HG03196 (cell line): ENCODE results near the gene LMTK2.
"Not testable (repeated sequence)": the region's sequence is repeated elsewhere in the genome, so short reads cannot be mapped to it uniquely, and the experiment has no call there.

ENCODE experiments used
- ATAC-seq: cut with Tn5 transposase; IDR thresholded peaks from one replicate; pipeline ENCODE4 v1.9.1; 2021; ENCODE audit not compliant: unreplicated experiment

The LMTK2 gene

DNA sequence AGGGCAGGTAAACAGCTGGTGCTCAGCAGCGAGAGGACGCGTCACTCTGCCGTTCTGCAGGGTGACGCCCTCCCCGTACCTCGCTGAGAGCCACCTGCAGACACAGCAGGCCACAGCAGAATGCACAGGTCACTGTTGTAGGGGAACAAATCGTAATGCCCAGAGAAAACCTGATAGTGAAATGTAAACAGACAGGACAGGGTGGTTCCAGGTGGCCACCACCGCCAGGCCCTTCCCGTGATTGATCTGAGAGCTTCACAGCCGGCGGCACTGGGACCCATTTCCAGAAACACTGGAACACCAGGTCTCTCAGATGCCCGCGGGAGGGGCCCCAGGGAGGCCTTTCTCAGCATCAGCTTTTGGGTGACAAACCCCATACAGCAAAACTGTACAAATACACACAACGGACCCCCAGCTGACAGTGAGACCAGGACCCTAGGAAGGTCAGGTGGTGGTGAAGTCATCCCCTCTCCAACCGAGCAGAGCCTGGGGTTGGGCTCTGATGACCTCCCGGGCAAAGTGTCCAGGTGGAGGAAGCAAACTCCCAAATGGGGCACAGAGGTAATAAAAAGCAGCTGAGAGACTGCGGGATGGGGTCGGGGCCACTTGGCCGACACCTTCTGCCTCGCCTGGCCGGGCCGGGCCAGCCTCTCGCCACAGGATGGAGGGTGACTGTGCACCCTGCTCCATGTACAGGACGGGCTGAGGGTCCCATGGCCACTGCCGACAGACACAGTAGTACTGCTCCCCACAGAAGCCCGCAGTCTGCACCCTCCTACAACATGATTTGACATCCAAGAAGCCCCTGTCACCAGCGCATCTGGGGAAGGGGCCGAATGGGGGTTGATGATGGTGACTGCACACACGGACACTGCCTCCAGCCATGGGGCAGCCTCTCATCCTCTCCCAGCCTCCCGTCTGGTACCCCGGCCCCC is 109.2 kb downstream of the LMTK2 start:
- no peak for ATAC-seq

DNA sequence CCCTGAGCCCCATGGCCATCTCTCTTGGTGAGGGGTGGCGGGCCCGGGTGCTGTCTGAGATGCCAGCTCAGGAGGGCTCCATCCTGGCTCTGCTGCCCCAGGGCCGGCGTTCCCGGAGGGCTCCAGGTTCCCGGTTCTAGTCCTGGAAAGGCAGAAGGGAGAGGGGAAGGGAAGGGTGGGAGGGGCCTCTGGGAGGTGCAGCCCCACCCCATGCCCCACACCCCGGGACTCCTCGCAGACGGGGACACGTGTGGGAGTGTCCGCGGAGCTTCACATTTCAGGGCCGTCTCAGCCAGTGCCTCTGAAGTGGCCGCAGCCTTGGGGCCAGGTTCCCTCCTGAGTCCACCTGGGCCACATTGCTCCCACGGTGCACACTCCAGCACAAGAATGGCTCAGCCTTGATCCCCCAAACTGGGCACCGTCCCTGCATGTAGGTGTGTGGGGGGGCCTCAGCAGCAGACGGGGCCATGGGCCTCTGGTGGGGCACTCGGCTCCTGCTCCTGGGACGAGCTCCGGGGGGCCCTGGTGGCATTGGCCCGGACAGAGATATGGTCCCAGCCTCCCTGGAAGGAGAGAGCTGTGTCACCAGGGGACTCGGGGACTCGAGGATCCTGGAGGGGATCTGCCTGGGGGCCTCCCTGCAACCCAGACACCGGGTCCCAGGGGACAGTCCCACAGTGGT is 110.4 kb downstream of the LMTK2 start:
- no peak for ATAC-seq

DNA sequence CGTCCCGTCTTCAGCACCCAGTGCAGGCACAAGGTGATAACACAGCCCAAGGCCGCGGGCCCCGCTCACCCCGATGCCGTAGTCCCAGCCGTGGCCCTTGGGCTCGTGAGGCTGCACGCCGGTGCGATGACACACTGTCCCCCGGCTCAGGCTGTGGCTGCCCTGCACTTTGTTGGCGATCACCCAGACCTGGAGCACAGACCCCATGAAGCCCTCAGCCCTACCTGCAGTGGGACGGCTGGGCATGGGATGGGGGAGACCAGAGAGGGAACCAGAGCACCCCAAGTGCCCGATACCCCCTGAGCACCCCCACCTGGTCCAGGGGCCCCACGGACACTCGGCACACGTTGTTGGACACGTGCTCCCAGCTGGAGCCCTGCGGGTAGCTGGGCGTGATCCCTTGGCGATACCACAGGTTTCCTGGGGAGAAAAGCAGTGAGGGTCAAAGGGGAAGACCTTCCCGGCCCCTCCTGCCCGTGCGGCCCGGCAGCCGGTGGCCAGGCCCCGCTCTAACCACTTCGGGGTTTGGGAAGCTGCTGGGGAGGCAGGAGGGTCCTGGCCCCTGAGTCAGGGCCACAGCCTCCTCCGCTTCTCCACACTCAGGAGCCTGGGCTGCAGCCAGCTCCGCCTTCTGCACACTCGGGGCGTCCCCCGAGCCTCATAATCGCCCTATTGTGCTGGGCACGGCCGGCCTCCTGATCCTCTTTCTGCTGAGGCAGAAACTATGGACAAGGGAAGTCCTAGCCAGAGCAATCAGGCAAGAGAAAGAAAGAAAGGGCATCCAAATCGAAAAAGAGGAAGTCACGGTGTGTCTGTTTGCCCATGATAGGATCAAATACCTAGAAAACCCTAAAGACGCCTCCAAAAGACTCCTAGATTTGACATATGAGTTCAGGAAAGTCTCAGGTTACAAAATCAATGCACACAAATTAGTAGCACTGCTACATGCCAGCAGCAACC is 111.2 kb downstream of the LMTK2 start:
- no peak for ATAC-seq

DNA sequence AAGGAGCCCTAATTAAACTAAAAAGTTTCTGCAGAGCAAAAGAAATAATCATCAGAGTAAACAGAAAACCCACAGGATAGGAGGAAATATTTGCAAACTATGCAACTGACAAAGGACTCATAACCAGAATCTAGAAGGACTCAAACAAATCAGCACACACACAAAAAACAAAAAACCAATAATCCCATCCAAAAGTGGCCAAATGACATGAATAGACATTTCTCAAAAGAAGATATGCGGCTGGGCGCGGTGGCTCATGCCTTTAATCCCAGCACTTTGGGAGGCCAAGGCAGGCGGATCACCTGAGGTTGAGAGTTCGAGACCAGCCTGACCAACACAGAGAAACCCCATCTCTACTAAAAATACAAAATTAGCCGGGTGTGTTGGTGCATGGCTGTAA is 112.7 kb downstream of the LMTK2 start:
- not testable (repeated sequence) for ATAC-seq

DNA sequence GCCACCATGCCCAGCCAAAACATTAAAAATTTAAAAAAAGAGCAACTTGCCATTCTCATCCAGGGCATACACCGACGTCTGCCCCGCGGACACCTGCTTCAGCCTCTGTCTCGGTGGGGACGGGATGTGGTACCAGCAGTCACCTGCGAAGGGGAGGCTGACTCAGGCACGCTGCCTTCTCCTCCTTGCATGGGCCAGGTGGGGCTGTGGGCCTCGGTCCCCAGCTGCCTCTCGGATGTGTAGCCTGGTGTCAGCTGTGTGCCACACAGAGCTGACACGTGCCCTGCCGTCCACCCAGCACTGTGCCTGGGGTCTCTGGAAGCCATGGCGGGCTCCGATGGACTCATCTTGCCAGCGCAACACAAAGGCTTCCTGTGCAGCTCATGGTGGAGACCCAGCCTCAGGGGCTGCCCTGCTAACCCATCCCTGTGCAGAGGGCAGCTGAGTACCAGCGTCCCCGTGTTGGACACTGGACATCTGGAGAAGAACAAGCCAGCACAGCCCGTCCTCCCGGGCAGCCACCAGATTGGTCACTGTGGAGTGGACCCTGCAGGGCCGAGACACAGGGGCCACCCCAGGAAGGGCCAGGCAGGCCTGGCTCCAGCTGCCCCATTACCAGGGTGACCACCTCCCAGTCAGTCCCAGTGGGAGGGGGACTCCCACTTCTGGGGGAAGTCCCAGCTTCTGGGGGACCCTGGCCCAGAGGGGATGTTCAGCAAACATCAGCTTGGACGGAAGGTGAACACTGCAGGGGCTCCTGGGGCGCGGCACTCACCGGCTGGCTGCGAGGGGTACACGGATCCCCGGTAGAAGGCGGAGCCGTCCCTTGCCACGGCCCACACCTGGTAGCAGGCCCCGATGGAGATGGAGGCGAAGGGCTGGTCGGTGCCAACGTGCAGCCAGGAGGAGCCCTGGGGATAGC is 115.2 kb downstream of the LMTK2 start:
- ATAC-seq: no peak

DNA sequence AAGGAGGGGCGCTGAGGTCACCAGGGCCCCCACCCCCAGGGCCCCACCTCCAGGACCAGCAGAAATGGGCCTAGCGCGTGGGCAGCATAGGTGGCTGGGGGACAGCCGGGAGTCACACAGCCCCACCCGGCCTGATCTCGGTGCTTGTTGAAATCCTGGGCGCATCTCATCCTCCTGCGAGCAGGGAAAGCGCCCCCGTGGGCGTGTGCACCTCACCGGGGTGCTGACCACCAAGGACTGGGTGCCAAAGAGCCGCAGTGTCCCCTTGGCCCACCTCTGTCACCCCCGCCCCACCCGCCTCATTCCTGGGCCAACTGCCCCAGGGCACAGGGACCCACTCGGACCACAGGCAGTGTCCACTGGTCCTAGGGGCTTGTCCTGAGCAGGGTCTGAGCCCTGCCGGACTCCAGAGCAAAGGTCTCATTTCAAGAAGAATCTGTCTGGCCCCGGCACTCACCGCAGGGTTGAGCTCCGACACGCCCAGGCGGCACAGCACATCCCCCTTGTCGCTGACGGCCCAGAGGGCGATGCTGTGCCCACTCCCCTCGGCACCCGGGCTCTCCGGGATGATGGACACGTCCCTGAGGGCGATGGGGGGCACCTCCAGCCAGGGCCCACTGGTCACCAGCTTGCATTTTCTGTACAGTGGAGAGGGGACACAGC is 116.0 kb downstream of the LMTK2 start:
- no peak for ATAC-seq

DNA sequence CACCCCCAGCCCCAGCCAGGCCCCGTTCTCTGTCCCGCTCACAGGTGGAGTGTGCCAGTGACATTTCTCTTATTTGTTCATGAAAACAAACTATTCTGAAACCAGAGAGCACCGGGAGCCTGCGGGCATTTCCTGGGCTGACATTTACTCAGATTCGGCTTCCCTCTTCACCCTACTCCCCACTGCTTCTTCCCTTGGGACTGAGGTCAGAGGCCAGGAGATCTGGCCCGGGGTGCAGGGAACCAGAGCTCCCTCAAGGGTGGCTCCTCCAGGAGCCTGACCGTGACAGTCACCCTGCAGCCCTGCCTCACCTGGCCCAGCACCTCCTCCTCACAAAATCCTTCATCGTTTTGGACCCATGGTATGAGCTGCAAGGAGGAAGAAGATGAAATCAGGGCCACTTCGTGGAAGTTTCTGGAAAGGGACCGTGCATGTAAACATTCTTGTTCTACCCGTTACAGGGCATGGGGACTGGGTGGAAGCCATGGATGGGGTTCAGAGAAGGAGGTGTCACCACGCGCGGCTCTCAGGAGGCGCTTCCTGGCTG is 116.8 kb downstream of the LMTK2 start:
- no peak for ATAC-seq

DNA sequence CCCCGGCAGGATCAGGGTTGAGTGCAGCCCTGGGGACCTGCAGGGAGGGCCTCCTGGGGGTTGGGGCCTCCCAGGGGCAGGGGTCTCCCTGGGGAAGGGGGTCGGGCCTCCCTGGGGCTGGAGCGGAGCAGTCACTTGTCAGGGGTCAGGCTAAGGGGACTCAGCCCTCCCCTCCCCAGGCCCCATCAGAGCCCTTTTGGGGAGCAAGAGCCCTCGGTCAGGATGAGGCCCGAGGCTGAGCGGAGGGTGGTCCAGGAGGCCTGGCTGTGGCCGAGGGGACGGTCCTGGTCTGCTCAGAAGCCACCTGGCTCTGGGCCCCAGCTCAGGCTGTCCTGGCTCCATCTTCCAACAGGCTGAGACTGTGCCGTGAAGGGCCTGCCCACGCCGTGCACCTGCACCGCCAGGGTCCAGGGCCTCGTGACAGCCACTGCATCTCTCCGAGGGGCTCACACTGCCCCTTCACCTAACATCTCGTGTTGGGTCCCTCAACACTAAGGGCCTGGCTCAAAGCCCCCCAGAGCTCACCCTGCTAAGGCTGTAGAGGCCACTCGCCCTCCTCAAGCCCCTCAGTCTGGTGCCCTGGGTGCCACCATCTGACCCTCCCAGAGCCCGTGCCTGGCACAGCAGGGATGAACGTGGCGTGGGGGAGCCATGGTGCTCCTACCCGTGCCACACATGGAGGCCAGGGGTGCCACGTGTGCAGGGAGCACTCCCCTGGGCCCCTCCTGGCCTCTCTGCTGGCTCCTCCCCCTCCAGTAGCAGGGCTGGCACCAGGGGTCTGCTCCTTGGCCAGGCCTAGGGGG is 117.4 kb downstream of the LMTK2 start:
- ATAC-seq: no peak

DNA sequence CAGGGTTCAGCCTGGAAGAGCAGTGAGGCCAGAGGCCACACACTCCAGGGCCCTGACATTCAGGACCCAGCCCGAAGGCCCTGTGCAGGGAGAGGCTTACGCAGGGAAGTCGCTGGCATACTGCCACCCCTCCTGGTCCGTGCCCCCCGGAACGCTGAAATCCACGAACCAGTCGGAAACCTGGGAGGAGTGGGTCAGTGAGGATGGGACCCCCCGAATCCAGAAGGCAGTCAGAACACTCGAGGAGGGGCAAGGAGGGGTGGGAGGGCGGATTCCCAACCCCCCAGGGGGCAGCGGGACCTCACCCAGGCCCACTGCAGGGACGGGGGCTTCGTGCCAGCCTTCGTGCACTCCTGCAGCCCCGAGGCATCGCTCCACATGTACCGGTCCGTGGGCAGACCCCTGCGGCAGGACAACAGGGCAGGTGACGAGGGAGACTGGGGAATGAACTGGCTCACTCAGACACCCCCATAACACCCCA is 118.1 kb downstream of the LMTK2 start:
- ATAC-seq: no peak

DNA sequence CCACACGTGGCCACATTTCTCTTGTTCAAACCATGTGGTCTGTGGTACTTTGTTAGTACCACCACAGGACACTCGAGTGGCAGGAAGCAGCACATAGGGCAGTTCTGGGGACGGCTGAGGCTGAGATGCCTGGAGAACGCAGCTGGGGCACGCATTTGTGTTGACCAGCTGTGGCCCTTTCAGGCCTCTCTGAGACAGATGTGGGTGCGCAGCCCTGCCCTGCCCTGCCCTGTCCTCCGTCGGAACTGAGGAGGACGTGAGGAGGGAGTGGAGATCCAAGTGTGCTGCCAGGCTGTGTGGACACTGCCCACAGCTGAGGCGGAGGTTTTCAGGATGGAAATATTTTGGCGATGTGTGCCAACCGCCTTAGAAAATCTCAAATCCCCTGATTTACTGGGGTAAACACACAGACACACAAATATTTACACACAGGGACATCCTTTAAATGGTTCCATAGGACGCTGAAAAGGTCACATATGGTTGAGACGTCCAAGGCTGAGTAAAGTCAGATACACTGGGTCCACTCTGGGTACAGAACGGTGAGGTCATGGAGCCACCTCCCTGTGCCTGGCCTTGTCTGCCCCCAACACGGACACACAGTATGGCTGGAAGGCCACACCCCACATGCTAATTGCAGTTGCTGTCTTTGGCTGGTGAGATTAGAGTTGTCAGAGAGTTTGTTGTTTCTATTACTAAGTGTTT is 119.4 kb downstream of the LMTK2 start:
- no peak for ATAC-seq

DNA sequence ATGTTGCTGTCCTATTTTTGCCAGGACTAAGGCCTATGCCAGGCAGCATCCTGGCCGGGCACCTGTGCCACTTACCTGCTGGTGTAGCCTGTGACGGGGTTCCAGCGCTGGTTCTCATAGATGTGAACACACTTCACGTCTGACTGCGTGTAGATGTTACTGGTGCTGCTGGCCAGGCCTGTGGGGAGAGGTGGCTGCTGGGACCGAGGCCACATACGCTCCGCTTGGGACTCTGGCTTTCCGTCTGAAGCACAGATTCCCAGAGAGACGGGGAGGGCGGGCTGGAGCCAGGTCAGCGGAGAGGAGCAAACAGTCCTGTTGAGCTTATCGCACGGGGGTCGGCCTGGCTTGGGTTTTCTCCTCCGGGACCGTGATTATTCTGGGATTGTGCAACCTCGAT is 121.3 kb downstream of the LMTK2 start:
- no peak for ATAC-seq

DNA sequence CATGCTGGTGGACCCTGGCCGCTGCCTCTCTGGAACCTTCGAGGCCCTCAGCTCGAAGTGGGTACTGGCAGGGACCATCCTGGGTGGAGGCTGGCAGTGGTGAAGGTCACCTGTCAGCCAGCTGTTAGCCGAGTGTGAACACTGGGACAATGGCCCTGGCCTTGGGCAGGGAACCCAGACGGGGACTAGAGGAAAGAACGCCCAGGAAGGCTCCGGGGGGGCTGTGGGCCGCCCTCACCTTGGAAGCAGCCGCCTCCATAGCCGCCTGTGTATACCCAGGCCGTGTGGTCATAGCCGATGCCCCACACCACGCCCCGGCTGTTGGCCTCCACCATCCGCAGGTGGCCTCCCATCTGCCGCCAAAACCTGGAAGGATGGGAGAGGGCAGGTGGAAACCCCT is 122.1 kb downstream of the LMTK2 start:
- ATAC-seq: no peak

DNA sequence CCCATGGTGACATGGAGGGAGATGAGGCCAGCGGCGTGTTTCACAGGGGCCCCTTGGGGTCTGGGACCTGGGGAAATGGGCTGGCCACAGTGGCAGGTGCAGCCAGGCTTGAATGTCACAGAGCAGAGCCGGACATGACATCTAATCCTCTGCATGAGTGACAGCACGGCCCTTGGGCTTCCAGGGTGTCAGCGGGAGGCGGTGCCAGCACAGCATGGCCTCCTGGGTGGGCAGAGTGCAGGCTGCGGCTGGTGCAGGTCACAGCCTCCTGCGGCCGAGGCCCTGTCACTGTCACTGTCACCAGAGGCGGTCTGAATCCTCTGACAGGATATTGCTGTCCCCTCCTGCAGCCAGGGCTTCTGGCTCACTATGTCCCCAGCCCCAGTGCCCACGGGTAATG is 122.8 kb downstream of the LMTK2 start:
- ATAC-seq: no peak

DNA sequence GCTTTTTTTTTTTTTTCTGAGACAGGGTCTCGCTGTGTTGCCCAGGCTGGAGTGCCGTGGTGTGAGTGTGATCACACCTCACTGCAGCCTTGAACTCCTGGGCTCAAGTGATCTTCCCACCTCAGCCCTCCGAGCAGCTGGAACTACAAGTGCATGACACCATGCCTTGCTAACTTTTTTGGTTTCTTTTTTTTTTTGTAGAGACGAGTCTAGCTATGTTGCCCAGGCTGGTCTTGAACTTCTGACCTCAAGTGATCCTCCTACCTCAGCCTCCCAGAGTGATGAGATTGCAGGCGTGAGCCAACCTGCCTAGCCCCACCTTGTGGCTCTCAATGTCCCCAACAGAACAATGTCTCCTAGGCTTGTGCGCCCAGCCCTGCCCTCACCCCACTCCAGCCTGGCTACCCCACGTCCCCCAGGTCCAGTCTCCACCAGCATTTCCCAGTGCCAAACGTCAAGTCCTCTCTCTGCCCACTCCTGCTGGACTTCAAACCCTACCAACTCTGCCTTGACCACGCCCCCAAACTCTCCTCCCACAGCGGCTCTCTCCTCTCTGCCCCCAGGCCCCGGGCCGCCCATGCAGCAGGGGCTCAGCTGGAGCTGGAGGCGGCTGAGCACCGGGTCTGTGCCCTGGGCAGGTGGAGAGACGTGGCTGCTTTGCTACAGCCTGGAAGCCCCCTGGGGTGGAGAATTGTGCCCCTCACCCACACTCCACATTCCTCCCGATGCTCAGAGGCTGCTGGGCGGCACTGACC is 123.5 kb downstream of the LMTK2 start:
- no peak for ATAC-seq

DNA sequence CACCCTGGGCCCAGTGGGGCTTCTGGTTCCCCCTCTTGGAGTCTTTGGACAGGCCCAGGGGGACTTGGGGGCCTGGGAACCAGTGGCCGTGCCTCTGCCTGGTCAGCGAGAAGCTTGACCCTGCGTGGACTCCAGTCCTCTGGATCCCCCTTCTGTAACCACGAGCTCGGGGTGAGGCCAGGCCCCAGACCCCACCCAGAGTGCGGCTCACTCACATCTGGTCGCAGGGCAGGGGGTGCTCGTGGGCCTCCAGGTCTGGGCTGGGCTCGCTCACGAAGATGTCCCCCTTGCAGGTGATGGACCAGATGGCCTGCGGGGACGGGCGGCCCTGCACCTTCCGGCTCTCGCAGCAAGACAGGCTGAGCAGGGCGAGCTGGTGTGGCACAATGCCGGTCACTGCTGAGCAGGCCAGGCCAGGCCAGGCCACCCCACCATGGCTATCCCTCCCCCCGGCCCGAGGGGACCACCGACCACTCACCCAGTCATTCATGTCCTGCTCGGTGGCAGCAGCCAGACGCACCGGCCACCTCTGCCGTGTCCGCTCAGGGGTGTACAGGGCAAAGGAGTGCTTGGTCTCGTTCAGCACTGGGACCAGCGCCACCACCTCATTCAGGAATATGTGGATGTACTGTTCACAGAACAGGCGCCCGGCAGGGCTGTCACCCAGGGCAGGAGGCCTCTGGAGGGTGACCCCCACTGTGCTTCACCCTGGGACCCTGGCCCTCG is 124.2 kb downstream of the LMTK2 start:
- no peak for ATAC-seq

DNA sequence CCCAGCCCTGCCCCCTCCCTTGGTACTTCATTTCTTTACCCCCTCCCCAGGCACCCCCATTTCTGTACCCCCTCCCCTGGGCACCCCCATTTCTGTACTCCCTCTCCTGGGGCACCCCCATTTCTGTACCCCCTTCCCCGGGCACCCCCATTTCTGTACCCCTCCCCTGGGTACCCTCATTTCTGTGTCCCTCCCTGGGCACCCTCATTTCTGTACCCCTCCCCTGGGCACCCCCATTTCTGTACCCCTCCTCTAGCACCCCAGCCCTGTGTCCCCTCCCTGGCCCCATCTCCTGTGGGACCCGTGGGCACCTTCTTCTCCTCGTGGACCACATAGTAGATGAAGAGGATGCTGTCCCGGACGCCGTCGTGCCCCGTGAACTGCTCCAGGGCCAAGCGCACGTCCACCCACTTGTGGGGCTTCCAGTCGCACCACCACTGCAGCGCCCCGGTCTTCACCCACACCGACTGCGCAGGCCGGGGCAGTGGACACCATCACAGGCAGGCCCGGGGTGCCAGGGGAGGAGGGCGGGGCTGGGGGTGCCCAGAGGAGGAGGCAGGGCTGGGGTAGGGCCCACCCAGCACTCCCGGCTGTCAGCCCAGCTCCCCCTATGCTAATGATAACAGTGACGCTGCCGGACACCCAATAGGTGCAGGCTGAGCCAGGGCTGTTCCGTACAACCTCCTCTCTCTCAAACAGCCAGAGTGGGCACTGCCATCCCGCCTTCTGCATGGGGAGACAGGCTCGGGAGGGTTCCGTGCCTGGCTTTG is 125.0 kb downstream of the LMTK2 start:
- no peak for ATAC-seq
